HepG2 (cell line): Measurements from ENCODE around the gene GPR156. TPM values are rescaled to one million over a fixed set of nuclear protein-coding genes. Genes with fewer than 3 reads are reported as not detected.

Source experiments
- ATAC-seq: fragments of 200-7000 bp; cut with Tn5 transposase; 3 replicates; pipeline ENCODE4 v1.9.1; 2020; ENCODE audit warnings: mild to moderate bottlenecking, moderate library complexity
- BruUV-seq: library from RNA; stranded (reverse); fragments of 400-500 nt; replicated peaks from 2 replicates; lab custom pipeline; 2021; lab: Mats Ljungman, UMichigan
- CTCF ChIA-PET: fragments of 300-600 bp; formaldehyde crosslinking; extraction: SDS; loops from one replicate; lab custom pipeline; 2021; ENCODE audit warnings: low total read pairs, inconsistent platforms, low intra/inter-chr PET ratio; lab: Yijun Ruan, JAX
- POLR2A ChIA-PET: fragments of 350-600 bp; sonication (Branson Sonifier 250); formaldehyde crosslinking; loops from one replicate; lab custom pipeline; 2020; ENCODE audit warnings: antibody characterized with exemption, inconsistent platforms; lab: Yijun Ruan, JAX
- DNase-seq: peaks from one replicate; pipeline ENCODE4 v3.0.0-alpha.2; 2015; ENCODE audit warnings: low spot score
- FAIRE-seq: peaks from 3 replicates; lab custom pipeline; 2011; peaks lifted over from hg19 to GRCh38; lab: Jason Lieb, UNC
- H2AFZ ChIP-seq: one replicate; pipeline ENCODE4 v1.6.1; 2011; ENCODE audit warnings: low read length, inconsistent platforms
- H3K27ac ChIP-seq: fragments of 300-600 bp; 3 replicates; pipeline ENCODE4 v1.8.0; 2011; ENCODE audit warnings: mixed run types, mild to moderate bottlenecking, mixed read lengths, low read length, inconsistent platforms; ENCODE audit not compliant: insufficient read depth; ENCODE audit errors: extremely low read length
- H3K27me3 ChIP-seq, 2 experiments: fragments of 200-600 bp in 1 of 2; 2 replicates in 1 of 2; 3 replicates in 1 of 2; pipeline versions ENCODE4 v1.6.0 to v1.8.0; 2011; ENCODE audit warnings: low read length in 2 of 2, mild to moderate bottlenecking in 2 of 2, moderate library complexity in 2 of 2, inconsistent platforms in 1 of 2; ENCODE audit not compliant: insufficient read depth in 2 of 2, control insufficient read depth in 1 of 2
- H3K36me3 ChIP-seq, 2 experiments: fragments of 200-600 bp in 1 of 2; replicated peaks in 1 of 2; 2 replicates in 1 of 2; 3 replicates in 1 of 2; pipeline versions ENCODE4 v1.5.1 to v1.8.0; 2011; ENCODE audit warnings: low read length in 2 of 2, inconsistent platforms in 1 of 2; ENCODE audit not compliant: insufficient read depth in 2 of 2, control insufficient read depth in 1 of 2
- H3K4me1 ChIP-seq: 2 replicates; pipeline ENCODE4 v1.5.1; 2012; ENCODE audit warnings: low read length, inconsistent platforms; ENCODE audit not compliant: insufficient read depth
- H3K4me2 ChIP-seq: 2 replicates; pipeline ENCODE4 v1.6.0; 2011; ENCODE audit warnings: low read depth, low read length, inconsistent platforms
- H3K4me3 ChIP-seq, 3 experiments: fragments of 200-600 bp in 1 of 3; sonication (generic), shearing (Covaris generic) in 1 of 3; replicated peaks in 1 of 3; 2 replicates each; pipeline ENCODE4 v1.5.1; 2011 to 2016; ENCODE audit warnings: low read length in 3 of 3, inconsistent platforms in 2 of 3, low read depth in 2 of 3, mild to moderate bottlenecking in 2 of 3, control low read depth in 1 of 3, mixed read lengths in 1 of 3; ENCODE audit not compliant: insufficient read depth in 1 of 3
- H3K79me2 ChIP-seq: one replicate; pipeline ENCODE4 v1.6.1; 2011; ENCODE audit warnings: low read length, inconsistent platforms; ENCODE audit not compliant: insufficient read depth
- H3K9ac ChIP-seq: 2 replicates; pipeline ENCODE4 v1.6.0; 2011; ENCODE audit warnings: mild to moderate bottlenecking, low read depth, low read length, inconsistent platforms; ENCODE audit not compliant: insufficient read depth
- H3K9me3 ChIP-seq: 2 replicates; pipeline ENCODE4 v1.5.1; 2012; ENCODE audit warnings: mild to moderate bottlenecking, low read length
- H4K20me1 ChIP-seq: 2 replicates; pipeline ENCODE4 v1.6.0; 2011; ENCODE audit warnings: inconsistent platforms, mild to moderate bottlenecking, low read length, moderate library complexity; ENCODE audit not compliant: insufficient read depth
- ELF3 ChIP-seq: IDR thresholded peaks from 2 replicates; pipeline ENCODE4 v1.6.1; 2016; ENCODE audit warnings: missing genetic modification reagents, missing compliant biosample characterization
- GABPA ChIP-seq, 2 experiments: IDR thresholded peaks; 2 replicates each; pipeline ENCODE4 v1.6.1; 2011 to 2016; ENCODE audit warnings: low read depth in 2 of 2, low read length in 1 of 2, missing biosample characterization in 1 of 2, missing genetic modification characterization in 1 of 2
- HNF4A ChIP-seq: sonication (generic); formaldehyde crosslinking; IDR thresholded peaks from 2 replicates; pipeline ENCODE4 v1.4.0; 2020; ENCODE audit warnings: missing genetic modification reagents
- JUN ChIP-seq: sonication (generic); formaldehyde crosslinking; IDR thresholded peaks from 2 replicates; pipeline ENCODE4 v1.4.0; 2020; ENCODE audit warnings: mild to moderate bottlenecking, missing genetic modification reagents
- KLF13 ChIP-seq: sonication (generic); formaldehyde crosslinking; IDR thresholded peaks from 2 replicates; pipeline ENCODE4 v1.4.0; 2020; ENCODE audit warnings: mild to moderate bottlenecking, missing genetic modification reagents
- ZBTB20 ChIP-seq: sonication (generic); formaldehyde crosslinking; IDR thresholded peaks from 2 replicates; pipeline ENCODE4 v1.8.1; 2023; ENCODE audit warnings: missing genetic modification reagents, low read depth, mild to moderate bottlenecking, borderline replicate concordance
- ZNF317 ChIP-seq: sonication (generic); formaldehyde crosslinking; IDR thresholded peaks from 2 replicates; pipeline ENCODE4 v1.5.0; 2020; ENCODE audit warnings: mild to moderate bottlenecking, missing genetic modification reagents
- ZNF484 ChIP-seq: sonication (generic); formaldehyde crosslinking; IDR thresholded peaks from 2 replicates; pipeline ENCODE4 v1.5.1; 2020; ENCODE audit warnings: mild to moderate bottlenecking, low read depth, missing genetic modification reagents, borderline replicate concordance
- ZNF816 ChIP-seq: sonication (generic); formaldehyde crosslinking; IDR thresholded peaks from 2 replicates; pipeline ENCODE4 v1.8.0; 2022; ENCODE audit warnings: missing genetic modification reagents, mild to moderate bottlenecking, borderline replicate concordance
- WGBS: methylation state at CpG from one replicate; pipeline ENCODE4 v1.1.6; 2017; ENCODE audit warnings: low lambda C conversion rate; 5-methylcytosine and 5-hydroxymethylcytosine counted together
- in situ Hi-C: cut with HindIII; loops from 2 replicates; pipeline ENCODE4 v1.10.0; 2017; ENCODE audit warnings: low pct_unique_long_range_greater_than_20kb; ENCODE audit not compliant: extremely low pct_ligation_motif_present
- intact Hi-C: fragments of 100-400 bp; cut with micrococcal nuclease; formaldehyde crosslinking; loops from one replicate; pipeline ENCODE4 v1.10.0; 2022; ENCODE audit not compliant: unreplicated experiment
- polyA plus RNA-seq, 8 experiments: library from polyadenylated mRNA; depleted of rRNA in 3 of 8; stranded (reverse) in 7 of 8; unstranded in 1 of 8; fragments of >200 nt; fragmentation: Illumina TruSeq in 4 of 8; extraction: Trizol in 4 of 8; gene quantifications; 2 replicates each; pipeline versions ENCODE4 v1.2.1 to v1.2.3, GENCODE V29; 2011 to 2016; ENCODE audit warnings: low read depth in 4 of 8, missing spikeins in 1 of 8, mixed read lengths in 1 of 8; ENCODE audit not compliant: insufficient read depth in 1 of 8
- total RNA-seq, 5 experiments: library from RNA; depleted of rRNA; stranded (reverse); fragments of >200 nt; fragmentation: Illumina TruSeq; extraction: Trizol; gene quantifications; 2 replicates each; pipeline ENCODE4 v1.2.3, GENCODE V29; 2016; ENCODE audit warnings: low read depth in 1 of 5
- TF ChIP-seq, protein P1 (sequence below): sonication (generic); formaldehyde crosslinking; IDR thresholded peaks from 2 replicates; pipeline ENCODE4 v1.4.0; 2020; ENCODE audit warnings: mild to moderate bottlenecking, missing genetic modification reagents
- TF ChIP-seq, protein P2 (sequence below): sonication (generic); formaldehyde crosslinking; IDR thresholded peaks from 2 replicates; pipeline ENCODE4 v1.9.0; 2021; ENCODE audit warnings: missing genetic modification reagents, borderline replicate concordance
- TF ChIP-seq, protein P3 (sequence below): sonication (generic); formaldehyde crosslinking; IDR thresholded peaks from 2 replicates; pipeline ENCODE4 v1.9.0; 2021; ENCODE audit warnings: missing genetic modification reagents, borderline replicate concordance

Gene GPR156
- total and polyA plus RNA-seq, 2 of the 13 experiments (the other 11 are each of a cell fraction or from before 2014, with no cell fraction given): not detected

DNA sequence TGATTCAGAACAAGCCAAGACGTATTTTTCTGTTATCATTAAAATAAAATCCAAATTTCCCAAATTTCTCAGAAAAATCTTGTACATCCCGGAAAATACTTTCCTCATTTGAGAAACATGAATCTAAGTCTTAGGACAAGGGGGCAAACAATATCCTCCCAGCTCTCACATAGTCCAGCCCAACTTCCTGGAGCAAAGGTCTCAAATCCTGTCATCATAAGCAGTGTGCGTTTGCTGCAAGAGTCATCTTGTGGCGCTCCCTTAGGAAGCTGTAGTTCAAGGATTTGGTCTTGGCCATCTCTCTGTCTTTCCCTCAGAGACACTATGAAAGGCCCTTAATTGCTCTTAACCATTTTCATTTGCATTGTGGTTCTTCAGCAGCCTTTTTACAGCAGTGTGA lies 133.2 kb downstream of the GPR156 start:
- peaks cover 24% of the 10 kb centered on the region for H3K9me3 ChIP-seq
- no TSS peak for BruUV-seq
- no peaks in the 10 kb centered on the region for H4K20me1 ChIP-seq
- CTCF ChIA-PET: no interaction called here
- in situ Hi-C loops (no loop called here), intact Hi-C loops (no loop called here)
- no peak overlapping the region for H3K9ac ChIP-seq
- no peak overlapping the region for H3K4me3 ChIP-seq
- TF ChIP-seq KLF13 (no peak), ZNF816 (no peak), GABPA (IDR thresholded peaks at IDR 0.05; ENCODE audit: low read depth, low read length) (no peak), GABPA (CRISPR knock-in tag; IDR thresholded peaks at IDR 0.05; ENCODE audit: low read depth) (0 out of 2 replicates have a peak, but pooled peaks have one; percentile 18), JUN (no peak), ZNF317 (CRISPR knock-in tag) (no peak), ELF3 (CRISPR knock-in tag) (peak; percentile 62; the same call in 1 of the 2 replicates), ZBTB20 (CRISPR knock-in tag) (no peak), ZNF484 (CRISPR knock-in tag) (no peak), HNF4A (CRISPR knock-in tag) (0 out of 2 replicates have a peak, but pooled peaks have one; percentile 18)
- TF ChIP-seq, protein P1, sequence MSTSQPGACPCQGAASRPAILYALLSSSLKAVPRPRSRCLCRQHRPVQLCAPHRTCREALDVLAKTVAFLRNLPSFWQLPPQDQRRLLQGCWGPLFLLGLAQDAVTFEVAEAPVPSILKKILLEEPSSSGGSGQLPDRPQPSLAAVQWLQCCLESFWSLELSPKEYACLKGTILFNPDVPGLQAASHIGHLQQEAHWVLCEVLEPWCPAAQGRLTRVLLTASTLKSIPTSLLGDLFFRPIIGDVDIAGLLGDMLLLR: no peak
- TF ChIP-seq, protein P2, sequence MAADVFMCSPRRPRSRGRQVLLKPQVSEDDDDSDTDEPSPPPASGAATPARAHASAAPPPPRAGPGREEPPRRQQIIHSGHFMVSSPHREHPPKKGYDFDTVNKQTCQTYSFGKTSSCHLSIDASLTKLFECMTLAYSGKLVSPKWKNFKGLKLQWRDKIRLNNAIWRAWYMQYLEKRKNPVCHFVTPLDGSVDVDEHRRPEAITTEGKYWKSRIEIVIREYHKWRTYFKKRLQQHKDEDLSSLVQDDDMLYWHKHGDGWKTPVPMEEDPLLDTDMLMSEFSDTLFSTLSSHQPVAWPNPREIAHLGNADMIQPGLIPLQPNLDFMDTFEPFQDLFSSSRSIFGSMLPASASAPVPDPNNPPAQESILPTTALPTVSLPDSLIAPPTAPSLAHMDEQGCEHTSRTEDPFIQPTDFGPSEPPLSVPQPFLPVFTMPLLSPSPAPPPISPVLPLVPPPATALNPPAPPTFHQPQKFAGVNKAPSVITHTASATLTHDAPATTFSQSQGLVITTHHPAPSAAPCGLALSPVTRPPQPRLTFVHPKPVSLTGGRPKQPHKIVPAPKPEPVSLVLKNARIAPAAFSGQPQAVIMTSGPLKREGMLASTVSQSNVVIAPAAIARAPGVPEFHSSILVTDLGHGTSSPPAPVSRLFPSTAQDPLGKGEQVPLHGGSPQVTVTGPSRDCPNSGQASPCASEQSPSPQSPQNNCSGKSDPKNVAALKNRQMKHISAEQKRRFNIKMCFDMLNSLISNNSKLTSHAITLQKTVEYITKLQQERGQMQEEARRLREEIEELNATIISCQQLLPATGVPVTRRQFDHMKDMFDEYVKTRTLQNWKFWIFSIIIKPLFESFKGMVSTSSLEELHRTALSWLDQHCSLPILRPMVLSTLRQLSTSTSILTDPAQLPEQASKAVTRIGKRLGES (CRISPR knock-in tag): no peak
- TF ChIP-seq, protein P3, sequence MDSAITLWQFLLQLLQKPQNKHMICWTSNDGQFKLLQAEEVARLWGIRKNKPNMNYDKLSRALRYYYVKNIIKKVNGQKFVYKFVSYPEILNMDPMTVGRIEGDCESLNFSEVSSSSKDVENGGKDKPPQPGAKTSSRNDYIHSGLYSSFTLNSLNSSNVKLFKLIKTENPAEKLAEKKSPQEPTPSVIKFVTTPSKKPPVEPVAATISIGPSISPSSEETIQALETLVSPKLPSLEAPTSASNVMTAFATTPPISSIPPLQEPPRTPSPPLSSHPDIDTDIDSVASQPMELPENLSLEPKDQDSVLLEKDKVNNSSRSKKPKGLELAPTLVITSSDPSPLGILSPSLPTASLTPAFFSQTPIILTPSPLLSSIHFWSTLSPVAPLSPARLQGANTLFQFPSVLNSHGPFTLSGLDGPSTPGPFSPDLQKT: no peak
- WGBS: 62% methylated on average over 4 of the region's 4 CpGs
- H3K27ac ChIP-seq: no peak overlapping the region
- no peaks in the 10 kb centered on the region for H3K27me3 ChIP-seq
- H3K79me2 ChIP-seq: no peaks in the 10 kb centered on the region
- DNase-seq (no peak), FAIRE-seq (no peak), ATAC-seq (no peak)
- H3K4me2 ChIP-seq: no peak overlapping the region
- H2AFZ ChIP-seq: no peak overlapping the region
- no peaks in the 10 kb centered on the region for H3K36me3 ChIP-seq
- POLR2A ChIA-PET: no interaction called here
- H3K4me1 ChIP-seq: peaks cover 39% of the 10 kb centered on the region
